ENCODE measurements around the gene GNGT1.

DNA sequence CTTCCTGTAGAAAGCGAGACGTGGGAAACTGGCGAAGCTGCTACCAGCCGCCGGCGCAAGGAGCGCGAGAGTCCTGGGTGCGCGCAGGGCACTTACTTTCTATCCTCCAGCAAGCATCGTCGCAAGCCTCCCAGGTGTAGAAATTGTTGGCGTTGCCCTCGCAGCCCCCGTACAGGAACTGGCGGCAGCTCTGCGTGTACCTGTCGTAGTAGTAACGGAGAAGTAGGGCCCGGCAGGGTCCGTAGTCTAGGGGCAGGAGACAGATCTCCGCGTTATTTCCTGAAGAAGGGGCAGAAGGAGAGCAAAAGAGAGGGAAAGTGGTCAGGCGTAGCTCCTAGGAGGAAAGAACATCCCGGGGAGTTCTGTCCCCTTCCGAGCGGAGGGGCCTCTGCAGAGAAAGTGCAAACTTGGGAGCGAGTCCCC is 16.3 kb upstream of the GNGT1 start:
- TF ChIP-seq, protein P1, sequence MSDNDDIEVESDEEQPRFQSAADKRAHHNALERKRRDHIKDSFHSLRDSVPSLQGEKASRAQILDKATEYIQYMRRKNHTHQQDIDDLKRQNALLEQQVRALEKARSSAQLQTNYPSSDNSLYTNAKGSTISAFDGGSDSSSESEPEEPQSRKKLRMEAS (IDR thresholded peaks at IDR 0.05; ENCODE audit: insufficient read depth, insufficient read length), result no peak
- TF ChIP-seq CTCF (IDR thresholded peaks at IDR 0.05; ENCODE audit: extremely low read depth in 1 of 2, insufficient read depth in 1 of 2, low read depth in 1 of 2, low read length in 2 of 2) (no peak), EZH2 (IDR thresholded peaks at IDR 0.05; ENCODE audit: borderline replicate concordance, low read depth, low read length, severe bottlenecking) (no peak)

Measured in endothelial cell of umbilical vein (primary cell).